LNCaP clone FGC (cell line): ENCODE measurements around the gene VIPR1.

Experiments used
- DNase-seq: peaks from one replicate; pipeline ENCODE4 v3.0.0-alpha.2; 2011; ENCODE audit warnings: low read depth
- H3K4me3 ChIP-seq: 2 replicates; pipeline ENCODE4 v1.5.1; 2011; ENCODE audit warnings: mild to moderate bottlenecking, low read depth, low read length, control low read depth
- TF ChIP-seq, protein P1 (sequence below): IDR thresholded peaks from 2 replicates; pipeline ENCODE4 v1.5.1; 2012; ENCODE audit warnings: mild to moderate bottlenecking; ENCODE audit not compliant: control insufficient read depth, insufficient read depth; ENCODE audit errors: extremely low read depth

VIPR1 gene

DNA sequence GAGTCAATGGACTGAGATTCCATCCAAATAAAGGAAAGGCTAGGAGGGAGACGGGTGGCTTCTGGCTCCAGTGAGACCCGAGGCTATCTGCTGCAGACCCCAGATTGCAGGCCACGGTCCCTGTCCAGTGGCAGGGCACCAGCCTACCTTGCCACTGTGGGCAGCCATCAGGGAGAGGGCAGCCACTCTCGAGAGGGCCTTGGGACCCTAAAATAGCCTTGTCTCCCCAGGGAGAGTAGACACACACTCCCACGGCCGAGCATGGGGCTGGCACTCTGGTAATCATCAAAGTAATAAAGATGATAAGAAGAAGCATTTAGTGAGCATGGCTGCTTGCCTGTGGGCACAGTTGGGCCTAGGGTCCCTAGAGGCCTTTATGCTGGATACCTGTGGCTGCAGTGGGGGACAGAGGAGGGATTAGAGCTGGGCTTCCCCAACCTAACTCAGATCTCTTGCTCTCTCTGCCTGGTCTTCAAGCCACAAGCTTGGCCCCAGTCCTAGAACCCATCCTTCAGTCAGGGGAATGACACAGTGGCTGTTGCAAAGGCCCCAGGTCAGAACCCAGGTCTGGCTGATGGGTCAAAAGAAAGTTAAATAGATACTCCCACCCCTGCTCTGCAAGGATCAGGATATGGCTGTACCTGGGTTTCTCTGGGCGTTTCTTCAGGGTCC is 9.2 kb upstream of the VIPR1 start:
- TF ChIP-seq, protein P1, sequence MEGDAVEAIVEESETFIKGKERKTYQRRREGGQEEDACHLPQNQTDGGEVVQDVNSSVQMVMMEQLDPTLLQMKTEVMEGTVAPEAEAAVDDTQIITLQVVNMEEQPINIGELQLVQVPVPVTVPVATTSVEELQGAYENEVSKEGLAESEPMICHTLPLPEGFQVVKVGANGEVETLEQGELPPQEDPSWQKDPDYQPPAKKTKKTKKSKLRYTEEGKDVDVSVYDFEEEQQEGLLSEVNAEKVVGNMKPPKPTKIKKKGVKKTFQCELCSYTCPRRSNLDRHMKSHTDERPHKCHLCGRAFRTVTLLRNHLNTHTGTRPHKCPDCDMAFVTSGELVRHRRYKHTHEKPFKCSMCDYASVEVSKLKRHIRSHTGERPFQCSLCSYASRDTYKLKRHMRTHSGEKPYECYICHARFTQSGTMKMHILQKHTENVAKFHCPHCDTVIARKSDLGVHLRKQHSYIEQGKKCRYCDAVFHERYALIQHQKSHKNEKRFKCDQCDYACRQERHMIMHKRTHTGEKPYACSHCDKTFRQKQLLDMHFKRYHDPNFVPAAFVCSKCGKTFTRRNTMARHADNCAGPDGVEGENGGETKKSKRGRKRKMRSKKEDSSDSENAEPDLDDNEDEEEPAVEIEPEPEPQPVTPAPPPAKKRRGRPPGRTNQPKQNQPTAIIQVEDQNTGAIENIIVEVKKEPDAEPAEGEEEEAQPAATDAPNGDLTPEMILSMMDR: no peak
- H3K4me3 ChIP-seq: no peak overlapping the region
- DNase-seq: no peak

DNA sequence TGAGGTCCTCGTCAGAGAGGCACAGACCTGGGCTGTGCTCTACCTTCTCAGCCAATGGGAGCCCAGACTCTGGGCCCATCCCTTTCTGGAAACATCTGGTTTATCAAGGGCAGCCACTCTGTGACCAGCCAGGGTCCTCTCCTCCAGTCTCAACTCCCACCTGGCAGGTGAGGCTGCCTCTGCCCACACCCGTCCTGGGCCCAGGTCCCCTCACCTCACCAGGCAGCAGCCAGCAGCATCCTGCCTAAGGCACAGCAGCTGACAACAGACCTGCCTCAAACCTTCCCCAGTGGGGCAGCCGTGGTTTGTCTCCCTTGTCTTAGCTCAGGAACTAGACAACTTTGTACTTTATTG is 8.7 kb upstream of the VIPR1 start:
- TF ChIP-seq, protein P1: no peak
- no peak overlapping the region for H3K4me3 ChIP-seq
- DNase-seq: no peak

DNA sequence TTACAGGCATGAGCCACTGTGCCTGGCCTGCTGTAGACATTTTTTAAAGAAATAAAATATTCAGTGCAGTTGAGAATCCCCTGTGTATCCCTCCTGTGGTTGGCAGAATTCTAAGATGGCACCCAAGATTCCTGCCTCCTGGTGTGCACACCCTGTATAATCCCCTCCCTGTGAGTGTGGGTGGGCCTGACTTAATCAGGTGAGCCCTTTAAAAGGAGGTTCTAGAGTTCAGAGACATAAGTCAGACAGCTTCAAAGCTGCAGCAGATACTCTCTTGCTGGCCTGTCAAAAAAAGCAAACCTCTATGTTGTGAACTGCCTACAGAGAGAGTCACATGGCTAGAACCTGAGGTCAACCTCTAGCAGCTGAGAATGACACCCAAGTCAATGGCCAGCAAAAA is 7.0 kb upstream of the VIPR1 start:
- H3K4me3 ChIP-seq: no peak overlapping the region
- no peak for DNase-seq
- TF ChIP-seq, protein P1: no peak

DNA sequence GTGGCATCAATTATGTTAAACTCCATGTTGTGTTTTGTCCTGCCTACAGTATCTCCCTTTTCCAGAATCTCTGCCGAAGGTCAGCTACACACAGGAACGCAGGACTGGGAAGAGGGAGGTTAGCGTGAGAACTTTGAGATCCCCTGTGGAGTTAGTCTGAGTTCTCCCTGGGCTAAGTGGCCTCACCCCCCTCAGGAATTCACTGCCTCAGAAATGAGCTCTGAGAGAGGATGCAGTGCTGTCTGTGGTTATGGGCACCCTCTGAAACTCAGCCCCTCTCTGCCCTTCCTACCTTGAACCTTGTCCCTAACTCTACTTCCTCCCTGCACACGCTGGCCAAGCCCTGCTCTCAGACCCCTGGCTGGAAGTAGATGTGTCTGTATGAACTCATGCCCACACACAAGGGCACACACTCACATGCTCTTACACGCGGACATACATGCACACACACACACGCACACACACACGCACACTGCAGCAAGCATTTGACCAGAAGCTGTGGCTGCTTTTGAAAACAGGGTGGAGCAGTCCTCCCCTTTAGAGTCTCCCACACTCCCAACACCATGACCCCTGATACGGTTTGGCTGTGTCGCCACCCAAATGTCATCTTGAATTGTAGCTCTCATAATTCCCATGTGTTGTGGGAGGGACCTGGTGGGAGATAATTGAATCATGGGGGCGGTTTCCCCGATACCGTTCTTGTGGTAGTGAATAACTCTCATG is 5.3 kb upstream of the VIPR1 start:
- DNase-seq: no peak
- H3K4me3 ChIP-seq: no peak overlapping the region
- TF ChIP-seq, protein P1: no peak

DNA sequence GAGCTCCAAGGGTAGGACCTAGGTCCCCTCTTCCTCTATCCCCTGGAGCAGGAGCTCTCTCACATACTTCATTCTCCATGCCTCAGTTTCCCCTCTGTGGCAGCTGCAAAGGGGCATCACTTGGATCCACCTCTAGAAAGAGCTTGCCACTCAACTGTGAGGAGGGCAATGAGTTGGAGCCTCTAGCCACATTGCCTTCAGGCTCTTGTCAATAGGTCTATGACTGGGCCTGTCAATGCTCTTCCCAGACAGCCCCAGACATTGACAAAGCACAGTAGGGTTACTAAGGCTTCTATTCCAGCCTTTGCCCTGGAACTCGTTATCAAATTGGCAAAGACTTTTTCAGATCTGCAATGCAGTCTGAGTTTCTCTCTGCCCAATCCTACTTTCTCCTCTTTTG is 4.4 kb upstream of the VIPR1 start:
- TF ChIP-seq, protein P1: no peak
- H3K4me3 ChIP-seq: no peak overlapping the region
- no peak for DNase-seq

DNA sequence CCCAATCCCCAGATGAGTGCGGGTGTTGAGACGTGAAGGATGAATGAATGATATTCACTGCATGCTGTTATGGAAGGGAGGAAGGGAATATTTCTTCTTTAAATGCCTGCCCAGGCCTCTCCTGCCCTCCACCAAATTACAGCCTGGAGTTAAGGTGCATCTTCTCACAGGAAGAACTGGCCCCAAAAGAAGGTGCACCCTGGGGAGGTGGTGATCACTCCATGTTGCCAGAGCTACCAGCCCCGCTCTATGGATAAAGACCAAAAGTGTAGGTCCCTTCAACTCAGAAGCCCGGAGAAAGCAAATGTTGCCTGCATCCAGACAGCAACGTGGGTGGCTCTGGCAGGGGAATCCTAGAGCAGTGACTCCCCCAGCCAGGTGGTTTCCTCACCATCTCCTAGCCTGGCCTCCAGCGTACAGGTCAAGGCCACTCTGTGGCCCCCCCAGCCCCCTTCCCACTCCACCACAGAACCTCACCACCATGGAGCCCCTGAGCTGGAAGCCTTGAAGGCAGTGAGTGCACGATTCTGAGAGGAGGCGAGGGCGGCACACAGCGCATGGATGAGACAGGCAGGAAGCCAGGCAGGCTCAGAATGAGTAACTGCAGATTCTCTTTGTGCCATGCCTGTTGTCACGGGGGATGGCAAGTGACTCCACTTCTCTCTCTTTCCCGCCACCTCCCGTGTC is 3.5 kb upstream of the VIPR1 start:
- no peak overlapping the region for H3K4me3 ChIP-seq
- no peak for DNase-seq
- TF ChIP-seq, protein P1: no peak
